H1 (cell line): ENCODE data around the gene PPM1K. TPM values are rescaled to one million over a fixed set of nuclear protein-coding genes. Genes with fewer than 3 reads are reported as not detected.

ENCODE experiments used
- CHD1 ChIP-seq: IDR thresholded peaks from 2 replicates; pipeline ENCODE4 v1.6.1; 2012; ENCODE audit warnings: low read depth, low read length, improper control_type of control experiment
- CHD2 ChIP-seq: IDR thresholded peaks from 2 replicates; pipeline ENCODE4 v1.6.1; 2012; ENCODE audit warnings: low read length, improper control_type of control experiment
- EZH2 ChIP-seq: fragments of 200-600 bp; sonication (generic); IDR thresholded peaks from 2 replicates; pipeline ENCODE4 v1.7.1; 2012; ENCODE audit warnings: low read depth, mild to moderate bottlenecking, moderate library complexity, low read length, inconsistent platforms; ENCODE audit not compliant: severe bottlenecking
- HDAC6 ChIP-seq: IDR thresholded peaks from one replicate; pipeline ENCODE4 v1.7.1; 2012; ENCODE audit warnings: low read depth, mild to moderate bottlenecking, inconsistent platforms, low read length, moderate library complexity
- RAD21 ChIP-seq, 2 experiments: IDR thresholded peaks in 1 of 2; conservative IDR thresholded peaks in 1 of 2; 2 replicates each; pipeline ENCODE4 v1.6.1; 2011; ENCODE audit warnings: low read depth in 2 of 2, low read length in 2 of 2, improper control_type of control experiment in 1 of 2, inconsistent platforms in 1 of 2, mild to moderate bottlenecking in 1 of 2, moderate library complexity in 1 of 2
- polyA plus RNA-seq, 7 experiments: library from polyadenylated mRNA; depleted of rRNA in 3 of 7; stranded (reverse) in 5 of 7; unstranded in 2 of 7; fragments of >200 nt in 5 of 7; fragments of 200-250 nt in 2 of 7; gene quantifications; 1 replicate in 5 of 7; 2 replicates in 1 of 7; 4 replicates in 1 of 7; pipeline versions ENCODE4 v1.2.1 to v1.2.3, GENCODE V29; 2011 to 2013; ENCODE audit warnings: missing spikeins in 2 of 7, mixed read lengths in 2 of 7
- small RNA-seq: library from polyadenylated mRNA; stranded (forward); fragments of <200 nt; extraction: miRNeasy Mini kit (QIAGEN cat#:217004); gene quantifications from one replicate; pipeline ENCODE3, GENCODE V24; 2013; ENCODE audit not compliant: insufficient read depth
- total RNA-seq: library from RNA; stranded (reverse); fragmentation: NEBNext Ultra II Directional; extraction: Animal tissue kit (Norgen Biotek cat#: 25700); gene quantifications from 2 replicates; pipeline ENCODE4 v1.2.1, GENCODE V29; 2021

The PPM1K gene
- total and polyA plus RNA-seq, 2 of the 8 experiments (the other 6 are each of a cell fraction or from before 2014, with no cell fraction given) = 4.2 to 10.7 TPM

DNA sequence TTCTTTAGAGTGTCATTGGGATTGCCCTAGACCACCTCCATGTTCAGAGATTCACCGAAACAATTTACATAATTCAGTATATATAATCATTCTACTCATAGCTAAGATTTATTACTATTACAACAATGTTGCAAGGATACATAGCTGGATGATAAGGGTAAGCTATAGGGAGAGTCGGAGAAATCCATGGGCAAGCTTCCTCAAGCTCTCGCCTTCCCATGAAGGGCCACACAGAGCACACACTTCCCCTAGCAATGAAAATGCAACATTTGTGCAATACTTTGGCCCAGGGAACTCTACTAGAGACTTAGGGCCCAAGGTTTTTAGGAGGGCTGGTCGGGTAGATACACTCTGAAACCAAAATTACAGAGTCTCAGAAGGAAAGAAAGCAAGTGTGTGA is 76.2 kb downstream of the PPM1K start (continued):
- TF ChIP-seq RAD21 (IDR thresholded peaks at IDR 0.05 in 1 of 2, conservative IDR thresholded peaks at IDR 0.05 in 1 of 2; ENCODE audit: low read depth in 2 of 2, low read length in 2 of 2) (no peak), CHD1 (no peak), EZH2 (no peak), HDAC6 (no peak), CHD2 (no peak)

Small RNA genes lying within 50 kb of the gene (small RNA-seq; reads per million reads assigned to genes)
- gene RF00019 = not detected
- gene RNU6-1298P = not detected

Other genes with a start within 250 kb of the PPM1K start
- 3.4 and 4.6 TPM in 2 replicates for gene ABCG2, start 125.9 kb downstream of the PPM1K start, total RNA-seq
- gene ABCG2, start 125.9 kb downstream of the PPM1K start, polyA plus RNA-seq (2011; rRNA removed) = 1.5 and 2.4 TPM in 2 replicates
- gene HERC6, start 94.3 kb upstream of the PPM1K start, total RNA-seq = 3.8 and 4.4 TPM in 2 replicates
- 3.2 and 3.7 TPM in 2 replicates for gene HERC6, start 94.3 kb upstream of the PPM1K start, polyA plus RNA-seq (2011; rRNA removed)
- 20.2 and 20.7 TPM in 2 replicates for gene HERC5, start 172.6 kb upstream of the PPM1K start, total RNA-seq
- 4.5 and 6.6 TPM in 2 replicates for gene HERC5, start 172.6 kb upstream of the PPM1K start, polyA plus RNA-seq (2011; rRNA removed)
- 44.8 and 45.2 TPM in 2 replicates for gene PYURF, start 239.2 kb upstream of the PPM1K start, total RNA-seq
- 22.2 and 31.6 TPM in 2 replicates for gene PYURF, start 239.2 kb upstream of the PPM1K start, polyA plus RNA-seq (2011; rRNA removed)